ENCODE results near the gene XYLB.

GRCh38 chr3:38307599-38307998 lies 39.0 kb upstream of the XYLB start:
- TF ChIP-seq ELF4 (IDR thresholded peaks at IDR 0.05) (no peak), FOXK2 (IDR thresholded peaks at IDR 0.05) (no peak), BHLHE40 (IDR thresholded peaks at IDR 0.05; ENCODE audit: borderline replicate concordance) (no peak), FOXA1 (IDR thresholded peaks at IDR 0.05) (no peak), SP1 (IDR thresholded peaks at IDR 0.05) (no peak), NFRKB (IDR thresholded peaks at IDR 0.05) (no peak), ZNF384 (IDR thresholded peaks at IDR 0.05) (no peak), HDGF (IDR thresholded peaks at IDR 0.05; ENCODE audit: borderline replicate concordance) (no peak), PKNOX1 (IDR thresholded peaks at IDR 0.05) (no peak), L3MBTL2 (conservative IDR thresholded peaks at IDR 0.05) (no peak)

Data from HEK293T (cell line).